Mucosa of descending colon (tissue), 3 donors: ENCODE results near the gene RNF208. TPM values are rescaled to one million over a fixed set of nuclear protein-coding genes. Genes with fewer than 3 reads are reported as not detected.
A peak's percentile ranks its signal among the peaks of the same experiment; 100 is the strongest.

Source experiments
- ATAC-seq: fragments of 200-7000 bp; cut with Tn5 transposase; one replicate; pipeline ENCODE4 v1.9.1; 2020; ENCODE audit warnings: mild to moderate bottlenecking, moderate library complexity
- DNase-seq, 3 donors: peaks; one replicate each; pipeline ENCODE4 v3.0.0-alpha.2; 2020
- H3K36me3 ChIP-seq: fragments of 200-600 bp; one replicate; pipeline ENCODE4 v1.8.0; 2021; ENCODE audit warnings: low read depth, mild to moderate bottlenecking
- H3K4me1 ChIP-seq: fragments of 200-600 bp; one replicate; pipeline ENCODE4 v1.8.0; 2021; ENCODE audit warnings: low read depth, mild to moderate bottlenecking
- H3K4me3 ChIP-seq: fragments of 200-600 bp; one replicate; pipeline ENCODE4 v1.8.0; 2021; ENCODE audit warnings: mild to moderate bottlenecking
- H3K9me3 ChIP-seq: fragments of 200-600 bp; one replicate; pipeline ENCODE4 v1.8.0; 2021; ENCODE audit warnings: mild to moderate bottlenecking
- CTCF ChIP-seq: fragments of 200-600 bp; IDR thresholded peaks from one replicate; pipeline ENCODE4 v1.8.0; 2022; ENCODE audit warnings: antibody characterized with exemption, mild to moderate bottlenecking
- intact Hi-C, 2 donors: fragments of 100-400 bp; cut with DNase I in 1 of 2; cut with micrococcal nuclease in 1 of 2; formaldehyde crosslinking; loops; one replicate each; pipeline versions ENCODE4 v1.11.0 to v1.11.1; 2022; cut with DNase I, micrococcal nuclease
- long read RNA-seq, 2 donors: library from polyadenylated mRNA; unstranded; transcript quantifications; one replicate each; pipeline ENCODE4 v2.0.0, GENCODE V29; 2019 to 2021
- total RNA-seq, 3 donors: library from RNA; stranded (reverse); fragmentation: NEBNext Ultra II Directional in 2 of 3; extraction: Animal tissue kit (Norgen Biotek cat#: 25700) in 2 of 3; gene quantifications; one replicate each; pipeline versions ENCODE4 v1.2.1 to v1.2.4, GENCODE V29; 2021 to 2023
- donor health status: DM: no; HTN: no; CAD: no; lungs with moderate emphysema.
- donor health status: DM: no; HTN: no; CAD: no.
- donor health status: DM: no; HTN: yes; CAD: no.

RNF208 gene
- total RNA-seq: 1 to 10 TPM; 5.3 to 7.1 (median 5.8) TPM
- long read RNA-seq, donor 1, partial matches to known transcripts: 0 of 4 reads
- long read RNA-seq, donor 1, other reads (novel, unspliced or antisense): 0 of 4 reads
- long read RNA-seq, donor 2: 0 reads

- peak; percentile 19 for ATAC-seq
- Histone ChIP-seq H3K4me3 (peak within 1 kb of the TSS; percentile 42), H3K36me3 (no peaks in the 10 kb centered on the region), H3K4me1 (peaks cover 37% of the 10 kb centered on the region), H3K9me3 (no peaks in the 10 kb centered on the region)
- DNase-seq: peak in 2 of 3 donors; percentile 38 to 74
- TF ChIP-seq CTCF: no peak
- intact Hi-C loops: no loop called here
These were observed at the start of gene RNF208 for GRCh38 chr9:137222190-137223077. TSS of gene RNF208 (minus strand) at chr9:137222240. CDS start at chr9:137221212, 1,028 bp downstream.

- DNase-seq (no peak), ATAC-seq (no peak)
- peaks cover 43% of the 10 kb centered on the region for H3K4me1 ChIP-seq
- no peaks in the 10 kb centered on the region for H3K36me3 ChIP-seq
- H3K4me3 ChIP-seq: no peak overlapping the region
- TF ChIP-seq CTCF: no peak
- no peaks in the 10 kb centered on the region for H3K9me3 ChIP-seq
- intact Hi-C loops: no loop called here
These were observed 49.6 kb upstream of the RNF208 start for GRCh38 chr9:137271696-137272076.

- DNase-seq (no peak), ATAC-seq (no peak)
- intact Hi-C loops: no loop called here
- peaks cover 37% of the 10 kb centered on the region for H3K4me1 ChIP-seq
- no peak overlapping the region for H3K4me3 ChIP-seq
- H3K36me3 ChIP-seq: no peaks in the 10 kb centered on the region
- TF ChIP-seq CTCF: no peak
- H3K9me3 ChIP-seq: no peaks in the 10 kb centered on the region
These were observed 49.1 kb upstream of the RNF208 start for GRCh38 chr9:137270929-137271695.

GRCh38 chr9:137269231-137269772 lies 47.3 kb upstream of the RNF208 start:
- no peak overlapping the region for H3K4me3 ChIP-seq

More at GRCh38 chr9:137269231-137269772, 47.3 kb upstream of the RNF208 start:
- peaks cover 3% of the 10 kb centered on the region for H3K36me3 ChIP-seq
- ATAC-seq: peak; percentile 84
- no peak for TF ChIP-seq CTCF
- peaks cover 29% of the 10 kb centered on the region for H3K4me1 ChIP-seq
- DNase-seq: peak; percentile 71 to 80 (median 78)
- no peaks in the 10 kb centered on the region for H3K9me3 ChIP-seq
- intact Hi-C loops: no loop called here
